Breast epithelium (tissue), 4 donors: ENCODE data around the gene CHRM5. TPM values are rescaled to one million over a fixed set of nuclear protein-coding genes. Genes with fewer than 3 reads are reported as not detected.
A peak's percentile ranks its signal among the peaks of the same experiment; 100 is the strongest.

Experiments used
- DNase-seq, 2 donors: peaks; one replicate each; pipeline ENCODE4 v3.0.0-alpha.2; 2019; ENCODE audit warnings: low spot score in 2 of 2
- H3K27ac ChIP-seq, 2 donors: fragments of 200-600 bp; sonication (generic) in 1 of 2; one replicate each; pipeline ENCODE4 v1.5.1; 2016 to 2019; ENCODE audit warnings: mild to moderate bottlenecking in 1 of 2
- H3K27me3 ChIP-seq, 2 donors: fragments of 200-600 bp; sonication (generic) in 1 of 2; one replicate each; pipeline versions ENCODE4 v1.5.1 to v1.6.0; 2017 to 2019; ENCODE audit warnings: control low read depth in 1 of 2, mild to moderate bottlenecking in 1 of 2
- H3K36me3 ChIP-seq: fragments of 200-600 bp; one replicate; pipeline ENCODE4 v1.5.1; 2019
- H3K4me1 ChIP-seq, 2 donors: fragments of 200-600 bp; sonication (generic); one replicate each; pipeline ENCODE4 v1.5.1; 2016 to 2019; ENCODE audit warnings: control low read depth in 1 of 2
- H3K4me3 ChIP-seq, 3 donors: fragments of 200-600 bp; sonication (generic); 1 replicate in 2 of 3; 2 replicates in 1 of 3; pipeline ENCODE4 v1.5.1; 2016 to 2019; ENCODE audit warnings: mild to moderate bottlenecking in 3 of 3, moderate library complexity in 2 of 3
- H3K9me3 ChIP-seq, 2 donors: fragments of 200-600 bp; sonication (generic) in 1 of 2; one replicate each; pipeline ENCODE4 v1.5.1; 2016 to 2019; ENCODE audit warnings: control low read depth in 1 of 2
- POLR2A ChIP-seq: fragments of 450-650 bp; IDR thresholded peaks from one replicate; pipeline ENCODE4 v1.6.1; 2016; ENCODE audit warnings: antibody characterized with exemption, mild to moderate bottlenecking, moderate library complexity
- POLR2AphosphoS5 ChIP-seq, 3 donors: sonication (generic); formaldehyde crosslinking; IDR thresholded peaks; one replicate each; pipeline ENCODE4 v1.6.1; 2017; ENCODE audit warnings: antibody characterized with exemption in 3 of 3
- intact Hi-C: fragments of 100-400 bp; cut with DNase I; formaldehyde crosslinking; loops from one replicate; pipeline ENCODE4 v1.15.1; 2023; ENCODE audit warnings: low total_unique reads
- total RNA-seq, 3 donors: library from RNA; depleted of rRNA; stranded (reverse); fragments of >200 nt; gene quantifications; one replicate each; pipeline ENCODE4 v1.1.0, GENCODE V29; 2016
- TF ChIP-seq, protein P1 (sequence below), 3 donors: fragments of 450-650 bp; IDR thresholded peaks; one replicate each; pipeline ENCODE4 v1.5.1; 2016 to 2017; ENCODE audit warnings: antibody characterized with exemption in 3 of 3, mild to moderate bottlenecking in 3 of 3, moderate library complexity in 3 of 3

The CHRM5 gene
- total RNA-seq, 3 donors from 2014 or later: not detected

DNA sequence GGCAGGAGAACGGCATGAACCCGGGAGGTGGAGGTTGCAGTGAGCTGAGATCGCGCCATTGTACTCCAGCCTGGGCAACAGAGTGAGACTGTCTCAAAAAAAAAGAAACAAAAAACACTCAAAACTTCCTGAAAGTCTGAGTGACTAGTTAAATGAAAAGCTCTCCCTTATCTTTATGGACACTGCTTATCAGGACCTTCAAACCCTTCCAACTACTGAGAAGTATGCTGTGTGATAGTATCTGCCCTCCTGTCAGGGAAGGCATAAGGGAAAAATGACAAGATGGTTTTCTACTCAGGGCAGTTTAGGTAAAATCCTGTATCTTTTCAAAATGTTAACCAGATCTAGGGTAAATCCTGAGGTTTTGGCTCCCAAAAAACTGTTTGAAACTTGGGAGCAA lies 111.6 kb downstream of the CHRM5 start:
- TF ChIP-seq POLR2A (no peak), POLR2AphosphoS5 (IDR thresholded peaks at IDR 0.05) (no peak)
- TF ChIP-seq, protein P1, sequence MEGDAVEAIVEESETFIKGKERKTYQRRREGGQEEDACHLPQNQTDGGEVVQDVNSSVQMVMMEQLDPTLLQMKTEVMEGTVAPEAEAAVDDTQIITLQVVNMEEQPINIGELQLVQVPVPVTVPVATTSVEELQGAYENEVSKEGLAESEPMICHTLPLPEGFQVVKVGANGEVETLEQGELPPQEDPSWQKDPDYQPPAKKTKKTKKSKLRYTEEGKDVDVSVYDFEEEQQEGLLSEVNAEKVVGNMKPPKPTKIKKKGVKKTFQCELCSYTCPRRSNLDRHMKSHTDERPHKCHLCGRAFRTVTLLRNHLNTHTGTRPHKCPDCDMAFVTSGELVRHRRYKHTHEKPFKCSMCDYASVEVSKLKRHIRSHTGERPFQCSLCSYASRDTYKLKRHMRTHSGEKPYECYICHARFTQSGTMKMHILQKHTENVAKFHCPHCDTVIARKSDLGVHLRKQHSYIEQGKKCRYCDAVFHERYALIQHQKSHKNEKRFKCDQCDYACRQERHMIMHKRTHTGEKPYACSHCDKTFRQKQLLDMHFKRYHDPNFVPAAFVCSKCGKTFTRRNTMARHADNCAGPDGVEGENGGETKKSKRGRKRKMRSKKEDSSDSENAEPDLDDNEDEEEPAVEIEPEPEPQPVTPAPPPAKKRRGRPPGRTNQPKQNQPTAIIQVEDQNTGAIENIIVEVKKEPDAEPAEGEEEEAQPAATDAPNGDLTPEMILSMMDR (IDR thresholded peaks at IDR 0.05): no peak
- intact Hi-C loops: no loop called here
- no peak for DNase-seq
- H3K4me3 ChIP-seq: no peak overlapping the region
- no peaks in the 10 kb centered on the region for H3K36me3 ChIP-seq
- H3K27ac ChIP-seq: no peak overlapping the region
- H3K4me1 ChIP-seq: no peaks in the 10 kb centered on the region
- H3K27me3 ChIP-seq: no peaks in the 10 kb centered on the region
- no peaks in the 10 kb centered on the region for H3K9me3 ChIP-seq

DNA sequence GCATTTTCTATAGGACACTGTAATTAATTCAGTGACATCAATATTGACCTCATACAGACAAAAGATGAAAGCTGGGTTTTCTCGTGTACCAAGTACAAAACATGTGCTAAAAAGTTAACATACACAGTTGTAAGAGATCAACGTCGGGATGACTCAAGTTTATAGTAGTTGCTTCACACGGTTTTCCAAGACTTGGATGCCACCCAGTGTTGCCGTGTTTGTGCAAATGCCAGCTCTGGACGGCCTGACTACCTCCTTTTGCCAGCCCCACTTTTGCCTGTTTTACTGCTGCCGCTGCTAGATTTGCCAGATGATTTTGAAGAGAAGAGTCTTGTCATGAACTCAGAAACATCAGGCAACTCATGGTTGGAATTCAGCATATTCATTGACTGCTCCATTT lies 115.8 kb downstream of the CHRM5 start:
- TF ChIP-seq POLR2AphosphoS5 (IDR thresholded peaks at IDR 0.05) (no peak), POLR2A (no peak)
- TF ChIP-seq, protein P1 (IDR thresholded peaks at IDR 0.05): no peak
- intact Hi-C loops: no loop called here
- Histone ChIP-seq H3K27ac (no peak overlapping the region), H3K36me3 (no peaks in the 10 kb centered on the region), H3K9me3 (no peaks in the 10 kb centered on the region), H3K27me3 (no peaks in the 10 kb centered on the region), H3K4me1 (no peaks in the 10 kb centered on the region), H3K4me3 (no peak overlapping the region)
- DNase-seq: no peak

DNA sequence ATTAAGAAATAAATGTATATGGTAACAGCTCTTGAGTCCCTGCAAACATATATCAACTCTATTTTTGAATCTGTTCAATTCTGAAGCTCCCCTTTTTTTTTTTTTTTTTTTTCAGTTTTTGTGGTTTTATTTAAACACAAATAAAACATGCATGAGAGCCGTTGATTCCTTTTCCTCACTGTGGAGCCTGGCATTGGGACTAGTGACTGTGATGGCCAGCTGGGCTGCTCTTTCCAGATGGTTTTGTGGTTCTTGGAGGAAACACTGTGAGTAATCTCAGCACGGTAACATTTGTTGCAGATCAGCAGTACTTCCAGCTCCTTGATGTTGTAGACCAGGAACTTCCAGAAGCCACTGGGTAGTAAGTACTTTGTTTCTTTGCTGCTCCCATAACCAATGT lies 117.4 kb downstream of the CHRM5 start:
- intact Hi-C loops: no loop called here
- Histone ChIP-seq H3K4me1 (no peaks in the 10 kb centered on the region), H3K27me3 (no peaks in the 10 kb centered on the region), H3K27ac (no peak overlapping the region), H3K9me3 (no peaks in the 10 kb centered on the region), H3K4me3 (no peak overlapping the region), H3K36me3 (no peaks in the 10 kb centered on the region)
- DNase-seq: no peak
- TF ChIP-seq POLR2A: no peak
- no peak for TF ChIP-seq POLR2AphosphoS5 (IDR thresholded peaks at IDR 0.05)
- TF ChIP-seq, protein P1 (IDR thresholded peaks at IDR 0.05): no peak

DNA sequence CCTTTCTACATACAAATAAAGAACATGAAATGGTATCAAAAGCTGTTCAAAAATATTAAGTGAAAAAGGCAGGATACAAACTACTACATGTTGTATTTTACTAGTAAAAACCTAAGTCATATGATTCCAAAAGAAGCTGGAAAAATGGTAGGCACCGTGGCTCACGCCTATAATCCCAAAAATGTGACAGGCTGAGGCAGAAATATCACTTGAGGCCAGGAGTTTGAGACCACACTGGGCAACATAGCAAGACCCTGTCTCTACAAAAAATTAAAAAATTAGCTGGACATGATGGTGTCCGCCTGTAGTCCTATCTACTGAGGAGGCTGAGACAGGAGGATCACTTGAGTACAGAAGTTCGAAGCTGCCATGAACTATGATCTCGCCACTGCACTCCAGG lies 131.6 kb downstream of the CHRM5 start:
- TF ChIP-seq, protein P1 (IDR thresholded peaks at IDR 0.05): no peak
- TF ChIP-seq POLR2AphosphoS5 (IDR thresholded peaks at IDR 0.05) (no peak), POLR2A (no peak)
- H3K36me3 ChIP-seq: peaks cover 6% of the 10 kb centered on the region
- no peaks in the 10 kb centered on the region for H3K9me3 ChIP-seq

DNA sequence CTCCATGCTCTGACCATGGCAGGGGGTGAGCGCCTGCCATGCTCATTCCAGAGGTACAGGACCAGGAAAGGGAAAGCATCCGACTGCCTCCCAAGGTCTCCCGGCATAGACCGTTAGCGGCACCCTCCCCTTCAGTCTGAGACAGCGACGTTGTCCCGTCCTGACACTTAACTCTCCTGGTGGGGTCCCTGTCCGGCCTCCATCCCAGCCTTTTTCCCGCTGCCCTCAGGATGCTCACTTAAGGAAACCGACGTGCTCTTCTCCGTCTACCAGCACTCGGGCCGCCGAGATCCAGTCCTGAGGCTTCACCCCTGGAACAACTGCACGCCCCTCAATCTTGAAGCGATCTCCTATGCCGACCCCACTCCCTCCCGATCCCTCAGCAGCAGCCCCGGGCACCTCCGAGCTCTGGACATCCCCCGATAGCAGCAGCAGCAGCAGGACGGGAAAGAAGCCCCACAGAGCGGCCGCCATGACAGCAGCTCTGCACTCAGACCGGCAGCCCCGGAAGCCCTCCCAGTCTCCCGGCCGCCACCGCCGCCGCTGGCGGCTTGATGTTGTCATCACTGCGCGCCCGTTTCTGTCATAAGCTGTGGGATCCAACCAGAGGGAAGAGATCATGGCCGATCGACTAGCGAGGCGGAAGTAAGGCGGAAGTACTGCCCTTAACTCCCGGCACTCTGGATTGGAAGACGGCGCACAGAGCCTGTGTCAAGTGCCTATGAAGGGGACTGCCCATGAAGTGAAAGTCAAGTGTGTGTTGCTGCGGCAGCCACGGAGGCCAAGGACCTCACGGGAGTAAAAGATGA lies 133.3 kb downstream of the CHRM5 start, which contains the start of the genes EMC7 and PGBD4:
Gene EMC7 (minus strand): TSS at position 497 of the 809 bp plus-strand sequence. CDS start 23 bp downstream, at position 474.
Gene PGBD4 (plus strand): TSS at position 718 of the 809 bp plus-strand sequence. CDS start 449 bp downstream, outside the sequence.
- intact Hi-C loops: loop anchor here (10.0 kb wide), 1 partner anchor 123 kb away; the partner anchor contains the start of gene EMC4
- peak; percentile 88 to 92 (median 91) for TF ChIP-seq POLR2AphosphoS5 (IDR thresholded peaks at IDR 0.05)
- peak; percentile 68 for TF ChIP-seq POLR2A
- TF ChIP-seq, protein P1 (IDR thresholded peaks at IDR 0.05): no peak
- DNase-seq: peak; percentile 98 to 99
- Histone ChIP-seq H3K9me3 (no peaks in the 10 kb centered on the region), H3K4me1 (peaks cover 0 to 11% of the 10 kb centered on the region in 2 donors), H3K27ac (peak within 1 kb of the TSS; percentile 87 to 92), H3K4me3 (peak within 1 kb of the TSS; percentile 79 to 95 (median 81)), H3K36me3 (no peaks in the 10 kb centered on the region), H3K27me3 (no peaks in the 10 kb centered on the region)

More for the DNA sequence above, 131.6 kb downstream of the CHRM5 start:
- Histone ChIP-seq H3K4me3 (no peak overlapping the region), H3K27me3 (no peaks in the 10 kb centered on the region), H3K27ac (no peak overlapping the region), H3K4me1 (peaks cover 0 to 11% of the 10 kb centered on the region in 2 donors)
- DNase-seq: no peak
- intact Hi-C loops: loop anchor here (10.0 kb wide), 1 partner anchor 125 kb away; the partner anchor contains the start of gene EMC4
